Measurements from ENCODE around the gene PTGDR2. TPM values are rescaled to one million over a fixed set of nuclear protein-coding genes. Genes with fewer than 3 reads are reported as not detected.

The PTGDR2 gene
- total RNA-seq, 1 donor from 2014 or later, result 0.18 TPM

DNA sequence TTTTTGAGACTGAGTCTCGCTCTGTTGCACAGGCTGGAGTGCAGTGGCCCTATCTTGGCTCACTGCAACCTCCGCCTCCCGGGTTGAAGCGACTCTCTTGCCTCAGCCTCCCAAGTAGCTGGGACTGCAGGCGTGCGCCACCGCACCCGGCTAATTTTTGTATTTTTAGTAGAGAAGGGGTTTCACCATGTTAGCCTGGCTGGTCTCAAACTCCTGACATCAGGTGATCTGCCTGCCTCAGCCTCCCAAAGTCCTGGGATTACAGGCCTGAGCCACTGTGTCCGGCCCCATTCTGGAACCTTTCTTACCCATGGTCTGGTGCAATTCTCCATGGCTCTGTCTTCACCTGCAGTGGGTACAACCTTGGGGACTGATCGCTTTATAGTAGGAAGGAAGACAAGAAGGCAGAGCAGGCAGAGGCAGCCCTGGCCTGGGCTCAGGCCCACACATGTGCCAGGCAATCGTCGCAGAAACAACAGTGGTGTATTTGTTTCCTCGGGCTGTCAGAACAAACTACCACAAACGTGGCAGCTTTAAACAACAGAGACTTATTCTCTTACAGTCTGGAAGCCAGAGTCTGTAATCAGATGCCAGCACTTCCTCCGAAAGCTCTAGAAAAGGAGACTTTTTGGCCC, 4.0 kb upstream of the PTGDR2 start:
- no peak for ATAC-seq
- no peak for DNase-seq (ENCODE audit: low spot score)

DNA sequence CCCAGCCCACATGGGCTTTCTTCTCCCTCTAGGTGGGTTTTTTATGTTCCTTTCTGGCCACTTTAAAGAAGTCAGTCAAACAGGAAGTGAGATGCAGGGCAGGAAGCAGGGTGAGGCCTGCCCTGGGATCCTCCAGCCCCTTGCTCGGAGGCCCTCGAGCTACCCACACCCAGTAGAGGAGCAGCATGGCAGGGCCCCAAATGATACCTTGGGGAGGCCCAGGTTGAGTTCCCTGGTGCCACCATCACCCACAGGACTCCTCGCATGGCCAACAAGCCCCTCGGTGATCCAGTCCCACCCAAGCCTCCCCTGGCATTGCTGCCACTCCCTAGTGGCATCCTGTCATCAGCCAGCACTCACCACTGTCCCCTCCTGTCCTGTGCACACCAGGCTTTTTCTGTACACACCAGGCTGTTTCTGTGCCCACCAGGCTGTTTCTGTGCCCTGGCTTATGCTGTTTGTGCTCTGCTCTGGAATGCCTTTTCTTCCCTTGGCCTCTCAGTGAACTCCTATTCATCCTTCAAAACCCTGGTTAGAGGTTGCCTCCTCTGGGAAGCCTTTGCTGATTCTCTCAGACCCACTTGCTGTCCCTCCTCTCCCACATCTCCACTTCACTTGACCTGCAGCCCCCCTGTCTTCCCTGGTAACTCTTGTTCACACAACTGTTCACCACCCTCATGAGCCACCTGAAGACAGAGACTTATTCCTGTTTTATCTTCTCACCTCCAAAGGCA, 3.1 kb upstream of the PTGDR2 start:
- ATAC-seq (no peak), DNase-seq (ENCODE audit: low spot score) (no peak)

- no peak for ATAC-seq
- no peak for DNase-seq (ENCODE audit: low spot score)
Measured at GRCh38 chr11:60858236-60858635, 2.5 kb upstream of the PTGDR2 start.

- ATAC-seq (no peak), DNase-seq (ENCODE audit: low spot score) (no peak)
Measured at GRCh38 chr11:60857378-60858232, 1.9 kb upstream of the PTGDR2 start.

- no peak for DNase-seq (ENCODE audit: low spot score)
- no peak for ATAC-seq
Measured at GRCh38 chr11:60854847-60855725, 664 bp downstream of the PTGDR2 start.

DNA sequence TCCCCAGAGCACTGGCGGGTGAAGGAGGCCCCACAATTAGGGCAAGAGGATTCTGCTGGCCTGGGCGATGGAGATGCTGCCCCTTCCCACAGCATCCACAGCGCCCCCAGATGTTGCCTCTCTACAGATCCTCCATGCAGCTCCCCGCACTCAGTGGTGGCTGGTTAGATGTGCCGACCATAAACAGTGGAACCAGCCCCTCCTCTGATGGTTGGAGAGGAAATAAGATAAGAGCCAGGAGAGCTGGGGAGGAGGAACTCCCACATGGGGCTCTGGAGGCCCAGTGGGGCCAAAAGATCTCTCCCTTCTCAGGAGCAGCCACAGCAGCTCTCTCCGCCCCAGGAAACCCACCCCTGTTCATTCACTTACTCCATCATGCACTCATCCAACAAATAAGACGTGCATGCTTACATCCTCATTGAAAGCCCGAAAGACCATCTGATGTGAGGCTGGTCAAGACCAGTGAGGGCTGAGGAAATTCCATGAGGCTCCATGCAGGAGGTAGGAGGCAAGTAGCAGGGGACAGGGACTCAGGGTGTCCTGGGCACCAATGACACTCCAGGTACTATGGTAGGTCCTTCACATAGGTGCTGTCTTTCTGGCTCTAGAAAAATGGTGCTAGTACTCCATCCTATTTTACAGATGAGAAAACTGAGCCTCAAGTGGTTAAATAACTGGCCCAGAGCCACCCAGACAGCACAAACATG, 1.5 kb downstream of the PTGDR2 start:
- DNase-seq (ENCODE audit: low spot score) (no peak), ATAC-seq (no peak)

- no peak for ATAC-seq
- no peak for DNase-seq (ENCODE audit: low spot score)
Measured at GRCh38 chr11:60852982-60853950, 2.5 kb downstream of the PTGDR2 start.

- ATAC-seq, result peak; percentile 94
- peak; percentile 89 for DNase-seq (ENCODE audit: low spot score)
Measured at GRCh38 chr11:60852117-60852981, 3.4 kb downstream of the PTGDR2 start.

- no peak for ATAC-seq
Measured at GRCh38 chr11:60851327-60852104, 4.2 kb downstream of the PTGDR2 start.

DNA sequence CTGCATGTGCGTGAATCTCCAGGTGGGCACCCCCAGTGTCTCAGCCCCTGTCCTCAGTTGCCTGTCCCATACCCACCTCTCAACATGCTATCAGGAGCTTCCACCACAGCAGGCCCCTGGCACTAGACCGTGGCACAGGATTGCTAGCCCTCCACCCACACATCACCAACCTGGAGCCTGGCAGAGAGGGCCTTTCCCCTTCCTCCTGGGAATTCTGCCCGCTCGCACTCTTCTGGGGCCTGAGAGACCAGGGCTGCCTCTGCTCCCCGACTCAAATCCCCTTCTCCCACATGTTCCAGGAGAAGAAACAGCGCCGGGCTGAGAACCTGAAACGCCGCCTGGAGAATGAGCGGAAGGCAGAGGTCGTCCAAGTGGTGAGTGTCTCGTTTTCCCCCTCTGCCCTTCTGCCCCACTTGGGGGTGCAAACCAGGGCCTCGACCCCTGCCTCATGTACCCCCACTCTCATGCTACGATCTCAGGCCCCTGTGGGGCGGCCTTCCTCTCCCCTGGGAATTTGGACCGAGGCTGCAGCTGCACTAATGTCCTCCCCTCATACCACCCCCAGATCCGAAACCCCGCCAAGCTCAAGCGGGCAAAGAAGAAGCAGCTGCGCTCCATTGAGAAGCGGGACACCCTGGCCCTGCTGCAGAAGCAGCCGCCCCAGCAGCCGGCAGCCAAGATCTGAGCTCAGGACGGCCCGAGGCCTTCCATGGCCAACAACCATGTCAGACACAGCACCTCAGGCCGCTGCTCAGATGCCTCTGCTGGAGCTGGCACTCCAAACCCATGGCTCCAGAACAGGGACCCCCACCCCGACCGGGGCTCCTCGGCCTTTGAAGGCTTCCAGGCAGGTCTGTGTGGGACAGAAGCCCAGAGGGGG, 5.9 kb downstream of the PTGDR2 start:
- DNase-seq (ENCODE audit: low spot score) (no peak), ATAC-seq (no peak)

More at GRCh38 chr11:60851327-60852104, 4.2 kb downstream of the PTGDR2 start:
- no peak for DNase-seq (ENCODE audit: low spot score)

DNA sequence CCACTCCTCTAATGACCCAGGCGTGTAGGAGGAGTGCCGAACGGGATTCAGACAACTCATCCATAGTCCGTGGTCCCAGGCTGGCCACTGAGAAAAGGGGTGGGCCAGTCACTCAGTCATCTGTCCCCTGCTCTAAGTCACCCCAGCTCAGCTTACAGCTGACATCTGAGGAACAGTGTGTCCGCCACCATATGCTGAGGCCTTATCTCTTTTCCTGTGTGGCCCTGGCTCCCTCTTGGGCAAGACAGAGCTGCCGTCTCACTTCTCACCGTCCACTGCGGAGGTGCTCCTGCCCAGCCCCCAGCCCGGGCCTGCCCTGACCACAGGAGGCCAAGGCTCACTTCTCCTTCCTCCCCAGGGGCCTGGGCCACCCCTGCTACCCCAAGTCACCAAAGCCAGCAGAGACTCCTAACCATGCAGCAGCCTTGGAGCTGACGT, 7.0 kb downstream of the PTGDR2 start:
- no peak for DNase-seq (ENCODE audit: low spot score)
- no peak for ATAC-seq

- ATAC-seq (no peak), DNase-seq (ENCODE audit: low spot score) (no peak)
Measured at GRCh38 chr11:60847896-60848295, 7.9 kb downstream of the PTGDR2 start.

DNA sequence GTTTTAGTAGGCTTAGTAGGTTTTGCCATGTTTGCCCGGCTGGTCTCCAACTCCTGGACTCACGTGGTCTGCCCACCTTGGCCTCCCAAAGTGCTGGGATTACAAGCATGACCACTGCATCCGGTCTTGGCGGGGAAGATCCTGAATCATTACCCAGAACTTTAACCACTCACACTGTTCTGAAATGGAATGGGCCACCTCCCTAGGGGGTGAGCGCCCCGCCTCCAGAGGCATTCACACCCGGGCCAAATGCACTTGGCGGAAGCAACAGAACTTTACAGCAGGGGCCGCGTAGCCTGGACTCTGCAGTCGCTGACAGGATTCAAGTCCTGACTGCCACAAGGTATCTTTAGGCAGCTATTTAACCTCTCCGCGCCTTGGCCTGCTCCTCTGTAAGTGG, 8.5 kb downstream of the PTGDR2 start:
- ATAC-seq (no peak), DNase-seq (ENCODE audit: low spot score) (no peak)

DNA sequence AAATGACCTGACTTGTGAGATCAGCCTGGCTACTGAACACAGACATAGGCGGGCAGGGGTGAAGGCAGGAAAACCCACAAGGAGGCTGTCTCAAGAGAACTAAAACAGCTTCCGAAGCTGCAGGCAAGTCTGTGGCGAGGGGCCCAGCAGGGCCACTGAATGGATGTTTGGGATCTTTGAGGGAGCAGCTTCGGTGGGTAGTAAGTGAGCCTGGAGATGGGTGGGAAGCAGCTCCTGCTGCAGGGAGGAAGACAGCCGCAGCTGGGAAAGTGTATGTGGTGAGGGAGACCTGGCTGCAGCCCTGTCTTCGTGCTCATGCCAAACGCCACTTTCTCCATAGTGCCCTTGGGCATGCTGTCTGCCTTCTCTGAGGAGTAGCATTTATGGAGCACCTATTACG, 10.4 kb downstream of the PTGDR2 start:
- ATAC-seq (no peak), DNase-seq (ENCODE audit: low spot score) (no peak)

- ATAC-seq, result no peak
- DNase-seq (ENCODE audit: low spot score), result no peak
Measured at GRCh38 chr11:60844870-60845221, 10.9 kb downstream of the PTGDR2 start.
